Fibroblast of peridontal ligament (primary cell): ENCODE measurements around the gene SLC16A10.
"Not testable (repeated sequence)": the region's sequence is repeated elsewhere in the genome, so short reads cannot be mapped to it uniquely, and the experiment has no call there.

ENCODE experiments used
- DNase-seq: peaks from one replicate; pipeline ENCODE4 v3.0.0-alpha.2; 2010; ENCODE audit errors: extremely low read depth

Gene SLC16A10

GRCh38 chr6:111087106-111087835 is at the start of gene SLC16A10:
TSS of gene SLC16A10 (plus strand) at chr6:111087503. CDS start at chr6:111087753, 250 bp downstream.
- DNase-seq, result no peak

GRCh38 chr6:111038534-111039252 is 48.6 kb upstream of the SLC16A10 start:
- DNase-seq, result no peak

GRCh38 chr6:111041917-111042316 is 45.4 kb upstream of the SLC16A10 start:
- DNase-seq, result no peak

- DNase-seq, result no peak
These were observed 40.1 kb upstream of the SLC16A10 start for GRCh38 chr6:111047244-111047643.

- DNase-seq, result no peak
These were observed 36.9 kb upstream of the SLC16A10 start for GRCh38 chr6:111050261-111051023.

GRCh38 chr6:111052171-111052570 is 35.1 kb upstream of the SLC16A10 start:
- no peak for DNase-seq

- DNase-seq, result peak; percentile 52
These were observed 30.1 kb upstream of the SLC16A10 start for GRCh38 chr6:111057074-111057752.

GRCh38 chr6:111061508-111061907 is 25.8 kb upstream of the SLC16A10 start:
- no peak for DNase-seq

- not testable (repeated sequence) for DNase-seq
These were observed 25.3 kb upstream of the SLC16A10 start for GRCh38 chr6:111061985-111062384.

- DNase-seq, result not testable (repeated sequence)
These were observed 24.4 kb upstream of the SLC16A10 start for GRCh38 chr6:111062860-111063259.

GRCh38 chr6:111068109-111068865 is 19.0 kb upstream of the SLC16A10 start:
- DNase-seq, result no peak

- DNase-seq, result no peak
These were observed 18.5 kb upstream of the SLC16A10 start for GRCh38 chr6:111068866-111069234.

GRCh38 chr6:111069382-111070104 is 17.8 kb upstream of the SLC16A10 start:
- no peak for DNase-seq

GRCh38 chr6:111070105-111071005 is 16.9 kb upstream of the SLC16A10 start:
- no peak for DNase-seq

GRCh38 chr6:111072801-111073360 is 14.4 kb upstream of the SLC16A10 start:
- DNase-seq, result no peak

- no peak for DNase-seq
These were observed 13.0 kb upstream of the SLC16A10 start for GRCh38 chr6:111074311-111074710.

GRCh38 chr6:111076024-111076695 is 11.1 kb upstream of the SLC16A10 start:
- DNase-seq, result no peak

- DNase-seq, result no peak
These were observed 6.6 kb upstream of the SLC16A10 start for GRCh38 chr6:111080698-111081097.

GRCh38 chr6:111086685-111087084 is 618 bp upstream of the SLC16A10 start:
- peak; percentile 12 for DNase-seq
